Panc1 (cell line): ENCODE results near the gene PHOX2B.

ENCODE experiments used
- POLR2AphosphoS5 ChIP-seq: IDR thresholded peaks from 2 replicates; pipeline ENCODE4 v1.6.1; 2012; ENCODE audit warnings: mild to moderate bottlenecking, low read depth, low read length, moderate library complexity
- SIN3A ChIP-seq: IDR thresholded peaks from 2 replicates; pipeline ENCODE4 v1.6.1; 2012; ENCODE audit warnings: low read depth, mild to moderate bottlenecking, low read length, moderate library complexity, borderline replicate concordance; ENCODE audit not compliant: insufficient read depth
- TF ChIP-seq, protein P1 (sequence below): fragments of 450-650 bp; IDR thresholded peaks from 2 replicates; pipeline ENCODE4 v1.5.1; 2017; ENCODE audit warnings: mild to moderate bottlenecking
- TF ChIP-seq, protein P2 (sequence below), 2 experiments: IDR thresholded peaks; 2 replicates each; pipeline ENCODE4 v1.6.1; 2011 to 2012; ENCODE audit warnings: low read depth in 2 of 2, control low read depth in 1 of 2, low read length in 1 of 2, mild to moderate bottlenecking in 1 of 2, moderate library complexity in 1 of 2; ENCODE audit not compliant: insufficient read depth in 1 of 2

GRCh38 chr4:41795796-41796385, 47.4 kb upstream of the PHOX2B start:
- TF ChIP-seq POLR2AphosphoS5 (no peak), SIN3A (no peak)
- TF ChIP-seq, protein P1, sequence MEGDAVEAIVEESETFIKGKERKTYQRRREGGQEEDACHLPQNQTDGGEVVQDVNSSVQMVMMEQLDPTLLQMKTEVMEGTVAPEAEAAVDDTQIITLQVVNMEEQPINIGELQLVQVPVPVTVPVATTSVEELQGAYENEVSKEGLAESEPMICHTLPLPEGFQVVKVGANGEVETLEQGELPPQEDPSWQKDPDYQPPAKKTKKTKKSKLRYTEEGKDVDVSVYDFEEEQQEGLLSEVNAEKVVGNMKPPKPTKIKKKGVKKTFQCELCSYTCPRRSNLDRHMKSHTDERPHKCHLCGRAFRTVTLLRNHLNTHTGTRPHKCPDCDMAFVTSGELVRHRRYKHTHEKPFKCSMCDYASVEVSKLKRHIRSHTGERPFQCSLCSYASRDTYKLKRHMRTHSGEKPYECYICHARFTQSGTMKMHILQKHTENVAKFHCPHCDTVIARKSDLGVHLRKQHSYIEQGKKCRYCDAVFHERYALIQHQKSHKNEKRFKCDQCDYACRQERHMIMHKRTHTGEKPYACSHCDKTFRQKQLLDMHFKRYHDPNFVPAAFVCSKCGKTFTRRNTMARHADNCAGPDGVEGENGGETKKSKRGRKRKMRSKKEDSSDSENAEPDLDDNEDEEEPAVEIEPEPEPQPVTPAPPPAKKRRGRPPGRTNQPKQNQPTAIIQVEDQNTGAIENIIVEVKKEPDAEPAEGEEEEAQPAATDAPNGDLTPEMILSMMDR: no peak
- TF ChIP-seq, protein P2, sequence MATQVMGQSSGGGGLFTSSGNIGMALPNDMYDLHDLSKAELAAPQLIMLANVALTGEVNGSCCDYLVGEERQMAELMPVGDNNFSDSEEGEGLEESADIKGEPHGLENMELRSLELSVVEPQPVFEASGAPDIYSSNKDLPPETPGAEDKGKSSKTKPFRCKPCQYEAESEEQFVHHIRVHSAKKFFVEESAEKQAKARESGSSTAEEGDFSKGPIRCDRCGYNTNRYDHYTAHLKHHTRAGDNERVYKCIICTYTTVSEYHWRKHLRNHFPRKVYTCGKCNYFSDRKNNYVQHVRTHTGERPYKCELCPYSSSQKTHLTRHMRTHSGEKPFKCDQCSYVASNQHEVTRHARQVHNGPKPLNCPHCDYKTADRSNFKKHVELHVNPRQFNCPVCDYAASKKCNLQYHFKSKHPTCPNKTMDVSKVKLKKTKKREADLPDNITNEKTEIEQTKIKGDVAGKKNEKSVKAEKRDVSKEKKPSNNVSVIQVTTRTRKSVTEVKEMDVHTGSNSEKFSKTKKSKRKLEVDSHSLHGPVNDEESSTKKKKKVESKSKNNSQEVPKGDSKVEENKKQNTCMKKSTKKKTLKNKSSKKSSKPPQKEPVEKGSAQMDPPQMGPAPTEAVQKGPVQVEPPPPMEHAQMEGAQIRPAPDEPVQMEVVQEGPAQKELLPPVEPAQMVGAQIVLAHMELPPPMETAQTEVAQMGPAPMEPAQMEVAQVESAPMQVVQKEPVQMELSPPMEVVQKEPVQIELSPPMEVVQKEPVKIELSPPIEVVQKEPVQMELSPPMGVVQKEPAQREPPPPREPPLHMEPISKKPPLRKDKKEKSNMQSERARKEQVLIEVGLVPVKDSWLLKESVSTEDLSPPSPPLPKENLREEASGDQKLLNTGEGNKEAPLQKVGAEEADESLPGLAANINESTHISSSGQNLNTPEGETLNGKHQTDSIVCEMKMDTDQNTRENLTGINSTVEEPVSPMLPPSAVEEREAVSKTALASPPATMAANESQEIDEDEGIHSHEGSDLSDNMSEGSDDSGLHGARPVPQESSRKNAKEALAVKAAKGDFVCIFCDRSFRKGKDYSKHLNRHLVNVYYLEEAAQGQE (IDR thresholded peaks at IDR 0.05; ENCODE audit: insufficient read depth in 1 of 2, low read depth in 2 of 2, low read length in 1 of 2): no peak
